Sigmoid colon (tissue), 4 donors: ENCODE measurements around the gene TENM4.

Experiments used
- CTCF ChIP-seq, 4 experiments: fragments of 450-650 bp in 3 of 4; fragments of 200-600 bp in 1 of 4; IDR thresholded peaks; one replicate each; pipeline ENCODE4 v1.5.1; 2016 to 2019; ENCODE audit warnings: antibody characterized with exemption in 4 of 4, mild to moderate bottlenecking in 3 of 4, moderate library complexity in 2 of 4
- POLR2AphosphoS5 ChIP-seq, 4 donors: sonication (generic); formaldehyde crosslinking; IDR thresholded peaks; one replicate each; pipeline ENCODE4 v1.6.1; 2017; ENCODE audit warnings: antibody characterized with exemption in 4 of 4

GRCh38 chr11:78982473-78982872 lies 458.4 kb downstream of the TENM4 start:
- TF ChIP-seq CTCF (IDR thresholded peaks at IDR 0.05) (no peak), POLR2AphosphoS5 (IDR thresholded peaks at IDR 0.05) (peak in 2 of 4 donors; percentile 27 to 55)
